CD4-positive, alpha-beta T cell (primary cell): ENCODE data around the gene SH3GL2. TPM values are rescaled to one million over a fixed set of nuclear protein-coding genes. Genes with fewer than 3 reads are reported as not detected.

Source experiments
- ATAC-seq: fragments of 200-7000 bp; cut with Tn5 transposase; one replicate; pipeline ENCODE4 v1.10.0; 2022; ENCODE audit warnings: mild to moderate bottlenecking; ENCODE audit not compliant: poor library complexity
- CTCF ChIA-PET: fragments of 350-600 bp; sonication (Branson Sonifier 250); formaldehyde crosslinking; loops from one replicate; lab custom pipeline; 2021; ENCODE audit warnings: antibody characterized with exemption, inconsistent platforms; lab: Charles Lee
- POLR2A ChIA-PET: fragments of 350-600 bp; sonication (Branson Sonifier 250); formaldehyde crosslinking; loops from one replicate; lab custom pipeline; 2021; ENCODE audit warnings: antibody characterized with exemption, inconsistent platforms; lab: Charles Lee
- DNase-seq, 14 experiments: peaks; one replicate each; pipeline ENCODE4 v3.0.0-alpha.2; 2013 to 2020; ENCODE audit warnings: mixed read lengths in 2 of 14
- H3K27ac ChIP-seq, 2 donors: one replicate each; pipeline versions ENCODE4 v1.5.1 to v1.7.0; 2013; ENCODE audit warnings: low read length in 2 of 2, low read depth in 1 of 2, mild to moderate bottlenecking in 1 of 2
- H3K27me3 ChIP-seq, 2 experiments: 1 replicate in 1 of 2; 2 replicates in 1 of 2; pipeline versions ENCODE4 v1.6.1 to v1.7.0; 2013; ENCODE audit warnings: low read length in 2 of 2, control low read depth in 1 of 2, mild to moderate bottlenecking in 1 of 2, moderate library complexity in 1 of 2; ENCODE audit not compliant: insufficient read depth in 2 of 2, control insufficient read depth in 1 of 2
- H3K36me3 ChIP-seq: one replicate; pipeline ENCODE4 v1.6.1; 2013; ENCODE audit warnings: low read length, control low read depth; ENCODE audit not compliant: insufficient read depth
- H3K4me1 ChIP-seq: one replicate; pipeline ENCODE4 v1.6.1; 2013; ENCODE audit warnings: low read length, control low read depth; ENCODE audit not compliant: insufficient read depth
- H3K4me3 ChIP-seq: one replicate; pipeline ENCODE4 v1.5.1; 2013; ENCODE audit warnings: mild to moderate bottlenecking, low read length, moderate library complexity
- H3K9me3 ChIP-seq, 2 experiments: 1 replicate in 1 of 2; 2 replicates in 1 of 2; pipeline versions ENCODE4 v1.6.1 to v1.7.0; 2013; ENCODE audit warnings: low read length in 2 of 2, mild to moderate bottlenecking in 2 of 2, control low read depth in 1 of 2, moderate library complexity in 1 of 2; ENCODE audit not compliant: control insufficient read depth in 1 of 2, insufficient read depth in 1 of 2
- H3K27ac Mint-ChIP-seq: one replicate; pipeline ENCODE4 v1.8.0; 2020; ENCODE audit warnings: mixed read lengths
- H3K27me3 Mint-ChIP-seq: one replicate; pipeline ENCODE4 v1.8.0; 2021; ENCODE audit warnings: mixed read lengths
- H3K36me3 Mint-ChIP-seq: one replicate; pipeline ENCODE4 v1.8.0; 2021; ENCODE audit warnings: low read depth, mixed read lengths
- H3K4me1 Mint-ChIP-seq: one replicate; pipeline ENCODE4 v1.8.0; 2021; ENCODE audit warnings: low read depth, mixed read lengths
- H3K4me3 Mint-ChIP-seq: one replicate; pipeline ENCODE4 v1.8.0; 2020; ENCODE audit warnings: mild to moderate bottlenecking, mixed read lengths
- H3K9me3 Mint-ChIP-seq: one replicate; pipeline ENCODE4 v1.8.0; 2020; ENCODE audit warnings: mixed read lengths
- intact Hi-C, 2 experiments: fragments of 100-400 bp; cut with DNase I in 1 of 2; cut with micrococcal nuclease in 1 of 2; formaldehyde crosslinking; loops; one replicate each; pipeline versions ENCODE4 v1.15.1 to v1.9.0; 2023 to 2025; cut with DNase I, micrococcal nuclease
- total RNA-seq, 174 experiments: library from RNA in 2 of 174; stranded (reverse) in 2 of 174; gene quantifications; one replicate each; pipeline ENCODE4 v1.2.3 and lab custom pipeline; 2021 to 2026
- TF ChIP-seq, protein P1 (sequence below): fragments of 200-600 bp; IDR thresholded peaks from one replicate; pipeline ENCODE4 v1.8.0; 2022; ENCODE audit warnings: antibody characterized with exemption, mild to moderate bottlenecking

Gene SH3GL2
- total RNA-seq, 2 experiments from 2014 or later = not detected

DNA sequence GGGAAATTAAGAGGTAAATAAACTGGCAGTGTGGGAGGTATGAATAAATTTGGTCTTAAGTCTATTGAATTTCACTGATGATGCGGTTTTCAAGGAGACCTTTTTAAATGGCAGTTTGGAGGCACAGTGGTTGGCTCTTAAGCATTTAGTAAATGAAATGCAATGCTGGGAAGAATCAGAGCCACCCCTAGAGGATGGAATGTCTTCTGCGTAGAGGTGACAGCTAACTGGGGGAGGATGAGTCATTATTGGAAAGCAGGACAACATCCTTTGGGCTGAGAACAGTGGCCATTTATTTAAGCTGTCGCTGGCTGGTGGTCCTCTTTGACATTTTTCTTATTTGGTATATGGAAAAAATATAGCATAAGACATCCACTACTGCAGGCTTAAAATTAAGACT lies 163.2 kb downstream of the SH3GL2 start:
- Mint-ChIP-seq H3K4me3 (no peak overlapping the region), H3K27me3 (no peaks in the 10 kb centered on the region), H3K4me1 (no peaks in the 10 kb centered on the region), H3K9me3 (peaks cover 9% of the 10 kb centered on the region), H3K36me3 (no peaks in the 10 kb centered on the region), H3K27ac (no peak overlapping the region)
- peaks cover 0 to 8% of the 10 kb centered on the region in 2 experiments for H3K9me3 ChIP-seq
- ATAC-seq = no peak
- TF ChIP-seq, protein P1, sequence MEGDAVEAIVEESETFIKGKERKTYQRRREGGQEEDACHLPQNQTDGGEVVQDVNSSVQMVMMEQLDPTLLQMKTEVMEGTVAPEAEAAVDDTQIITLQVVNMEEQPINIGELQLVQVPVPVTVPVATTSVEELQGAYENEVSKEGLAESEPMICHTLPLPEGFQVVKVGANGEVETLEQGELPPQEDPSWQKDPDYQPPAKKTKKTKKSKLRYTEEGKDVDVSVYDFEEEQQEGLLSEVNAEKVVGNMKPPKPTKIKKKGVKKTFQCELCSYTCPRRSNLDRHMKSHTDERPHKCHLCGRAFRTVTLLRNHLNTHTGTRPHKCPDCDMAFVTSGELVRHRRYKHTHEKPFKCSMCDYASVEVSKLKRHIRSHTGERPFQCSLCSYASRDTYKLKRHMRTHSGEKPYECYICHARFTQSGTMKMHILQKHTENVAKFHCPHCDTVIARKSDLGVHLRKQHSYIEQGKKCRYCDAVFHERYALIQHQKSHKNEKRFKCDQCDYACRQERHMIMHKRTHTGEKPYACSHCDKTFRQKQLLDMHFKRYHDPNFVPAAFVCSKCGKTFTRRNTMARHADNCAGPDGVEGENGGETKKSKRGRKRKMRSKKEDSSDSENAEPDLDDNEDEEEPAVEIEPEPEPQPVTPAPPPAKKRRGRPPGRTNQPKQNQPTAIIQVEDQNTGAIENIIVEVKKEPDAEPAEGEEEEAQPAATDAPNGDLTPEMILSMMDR = no peak
- no peaks in the 10 kb centered on the region for H3K27me3 ChIP-seq
- CTCF ChIA-PET = no interaction called here
- no peak overlapping the region for H3K27ac ChIP-seq
- H3K36me3 ChIP-seq = no peaks in the 10 kb centered on the region
- intact Hi-C loops = no loop called here
- POLR2A ChIA-PET = no interaction called here
- no peaks in the 10 kb centered on the region for H3K4me1 ChIP-seq
- no peak for DNase-seq
- H3K4me3 ChIP-seq = no peak overlapping the region

DNA sequence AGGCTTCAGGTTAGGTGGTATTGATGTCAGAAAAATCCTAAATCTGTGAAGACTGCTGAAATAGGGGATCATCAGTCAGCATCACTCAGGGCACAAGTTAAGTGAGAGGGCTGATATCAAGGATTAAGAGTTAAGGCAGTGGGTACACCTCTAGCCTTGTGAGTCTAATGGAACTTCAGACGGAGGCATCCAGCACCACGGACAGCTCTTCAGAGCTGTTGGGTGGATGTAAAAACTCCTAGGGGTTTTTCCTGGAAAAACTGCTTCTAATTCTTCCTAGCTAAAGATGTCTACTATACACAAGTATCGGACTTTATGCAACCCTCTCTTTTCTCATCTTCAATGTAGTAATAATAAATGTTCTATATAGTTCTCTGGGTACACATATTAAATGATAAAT lies 165.9 kb downstream of the SH3GL2 start:
- POLR2A ChIA-PET = no interaction called here
- Mint-ChIP-seq H3K4me3 (no peak overlapping the region), H3K27ac (no peak overlapping the region), H3K36me3 (no peaks in the 10 kb centered on the region), H3K9me3 (peaks cover 8% of the 10 kb centered on the region), H3K27me3 (no peaks in the 10 kb centered on the region), H3K4me1 (no peaks in the 10 kb centered on the region)
- intact Hi-C loops = no loop called here
- H3K9me3 ChIP-seq = peaks cover 0 to 8% of the 10 kb centered on the region in 2 experiments
- no peak for ATAC-seq
- no peaks in the 10 kb centered on the region for H3K4me1 ChIP-seq
- TF ChIP-seq, protein P1 = no peak
- CTCF ChIA-PET = no interaction called here
- H3K36me3 ChIP-seq = no peaks in the 10 kb centered on the region
- DNase-seq = no peak
- no peak overlapping the region for H3K27ac ChIP-seq
- H3K4me3 ChIP-seq = no peak overlapping the region
- H3K27me3 ChIP-seq = no peaks in the 10 kb centered on the region

DNA sequence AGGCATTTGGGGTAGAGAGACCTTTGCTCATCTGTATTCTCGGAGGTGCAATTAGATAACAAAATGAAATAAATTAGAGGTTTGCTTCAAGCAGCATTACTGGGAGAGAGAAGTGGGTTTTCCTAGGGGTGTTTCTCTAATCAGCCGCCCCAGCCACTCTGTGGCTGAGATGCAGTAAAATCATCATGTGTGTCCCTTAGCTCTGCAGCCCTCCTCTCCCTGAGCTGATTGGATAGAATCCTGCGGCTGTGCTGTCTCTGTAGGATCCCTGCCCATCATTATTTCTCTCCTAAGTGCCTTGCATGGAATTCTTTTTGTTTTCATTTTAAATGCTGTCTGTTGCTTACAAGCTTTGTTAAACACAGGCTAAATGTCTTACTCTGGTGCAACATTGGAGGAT lies 171.4 kb downstream of the SH3GL2 start:
- no peak for DNase-seq
- no peak for ATAC-seq
- Mint-ChIP-seq H3K27me3 (no peaks in the 10 kb centered on the region), H3K27ac (no peak overlapping the region), H3K9me3 (peaks cover 13% of the 10 kb centered on the region), H3K4me1 (no peaks in the 10 kb centered on the region), H3K36me3 (no peaks in the 10 kb centered on the region), H3K4me3 (no peak overlapping the region)
- no peak overlapping the region for H3K27ac ChIP-seq
- TF ChIP-seq, protein P1 = no peak
- no peaks in the 10 kb centered on the region for H3K36me3 ChIP-seq
- H3K4me3 ChIP-seq = no peak overlapping the region
- no peaks in the 10 kb centered on the region for H3K4me1 ChIP-seq
- peaks cover 0 to 4% of the 10 kb centered on the region in 2 experiments for H3K9me3 ChIP-seq
- intact Hi-C loops = no loop called here
- CTCF ChIA-PET = no interaction called here
- H3K27me3 ChIP-seq = no peaks in the 10 kb centered on the region
- POLR2A ChIA-PET = no interaction called here
